ENCODE data around the gene MUC13. TPM values are rescaled to one million over a fixed set of nuclear protein-coding genes. Genes with fewer than 3 reads are reported as not detected.

MUC13 gene
- total RNA-seq, 1 experiment from 2014 or later: 0.04 TPM

DNA sequence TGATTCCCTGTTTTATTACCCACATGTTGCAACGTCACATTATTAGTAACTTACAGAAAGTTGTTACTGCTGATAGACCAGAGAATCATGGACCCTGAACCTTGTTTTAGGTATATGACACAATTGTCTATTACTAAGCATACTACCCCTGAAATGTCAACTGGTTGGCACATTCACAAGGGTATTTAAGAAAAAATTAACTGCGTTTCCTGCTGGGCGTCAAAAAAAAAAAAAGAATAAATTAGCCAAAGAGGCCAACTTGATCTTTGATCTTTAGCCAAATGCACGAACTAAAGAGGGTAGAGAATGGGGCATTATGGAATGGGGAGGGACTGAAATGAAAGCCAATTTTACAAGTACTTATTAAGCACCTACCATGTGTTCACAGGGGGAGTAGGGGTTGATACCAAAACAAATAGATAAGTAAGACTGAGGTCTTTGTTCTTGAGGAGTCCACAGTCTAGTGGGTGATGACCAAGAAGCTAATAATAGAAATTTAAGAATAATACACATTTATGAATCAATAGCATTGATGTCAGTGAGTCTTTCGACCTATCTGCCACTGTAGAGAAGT is 17.8 kb upstream of the MUC13 start:
- no peaks in the 10 kb centered on the region for H3K9me2 ChIP-seq (replicated peaks; ENCODE audit: low read length)
- peak overlapping the region; percentile 62 for H3K27ac ChIP-seq (ENCODE audit: low read length)
- peaks cover 8% of the 10 kb centered on the region; the same call in 1 of the 2 replicates for H3K4me1 ChIP-seq (ENCODE audit: insufficient read depth, low read length)
- BruUV-seq (replicated peaks): no TSS peak
- no peaks in the 10 kb centered on the region for H3K27me3 ChIP-seq (ENCODE audit: low read length)
- no peaks in the 10 kb centered on the region for H3K9me3 ChIP-seq (ENCODE audit: low read length)
- intact Hi-C loops (cut with micrococcal nuclease): no loop called here
- peak overlapping the region; percentile 0; the same call in 1 of the 2 replicates for H2AFZ ChIP-seq (ENCODE audit: low read length)
- no peaks in the 10 kb centered on the region for H3K79me2 ChIP-seq (ENCODE audit: low read length)
- TF ChIP-seq EZH2 (IDR thresholded peaks at IDR 0.05; ENCODE audit: low read length, unreplicated experiment) (no peak), EZH2phosphoT487 (IDR thresholded peaks at IDR 0.05; ENCODE audit: borderline replicate concordance, low read length) (no peak), CTCF (conservative IDR thresholded peaks at IDR 0.05; ENCODE audit: low read depth, low read length) (no peak)
- H3K4me2 ChIP-seq (ENCODE audit: low read length): peak overlapping the region; percentile 14; the same call in 1 of the 2 replicates
- DNase-seq (no peak), ATAC-seq (no peak)
- no peaks in the 10 kb centered on the region for H3F3A ChIP-seq (ENCODE audit: low read length, unreplicated experiment)
- H4K20me1 ChIP-seq (ENCODE audit: low read length): no peaks in the 10 kb centered on the region
- ChIA-PET POLR2A (ENCODE audit: unreplicated experiment) (no interaction called here), CTCF (no interaction called here)
- H3K36me3 ChIP-seq (ENCODE audit: low read depth, low read length): no peaks in the 10 kb centered on the region
- no peak overlapping the region for H3K9ac ChIP-seq (ENCODE audit: low read length)
- H3K4me3 ChIP-seq (ENCODE audit: low read length): no peak overlapping the region

DNA sequence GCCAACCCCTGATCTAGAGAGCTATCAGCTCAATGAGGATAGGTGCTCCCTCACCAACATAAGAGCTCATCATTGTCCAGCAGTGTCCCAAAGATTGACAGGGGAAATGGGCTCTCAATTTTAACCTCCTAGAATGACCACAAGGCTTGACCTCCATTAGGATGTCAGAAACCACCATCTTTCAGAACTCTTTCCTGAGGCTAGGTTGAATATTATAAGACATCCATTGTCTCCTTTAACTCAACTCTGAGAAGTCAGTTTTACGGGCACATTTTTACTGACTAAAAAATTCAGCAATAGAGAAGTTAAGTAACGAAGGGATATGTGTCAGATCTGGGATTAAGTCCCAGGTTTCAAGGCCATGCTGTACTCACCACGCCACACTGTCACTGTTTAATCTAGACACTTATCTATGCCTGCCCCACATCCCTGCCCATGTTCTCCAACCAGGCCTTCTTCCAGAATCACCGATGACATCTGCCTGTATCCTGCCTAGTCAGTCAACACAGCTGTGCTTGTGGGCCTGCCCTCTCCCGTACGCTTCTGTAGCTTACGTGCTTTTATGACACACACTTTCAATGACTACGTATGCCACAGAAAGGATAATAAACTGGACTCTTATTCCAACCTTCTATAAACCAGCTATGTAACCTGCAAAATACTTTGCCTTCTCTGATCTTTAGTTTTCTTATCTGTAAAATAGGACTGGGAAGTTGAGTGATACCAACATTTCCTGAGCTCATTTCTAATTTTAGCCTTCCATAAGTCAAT is 17.1 kb upstream of the MUC13 start:
- no peaks in the 10 kb centered on the region for H3K9me3 ChIP-seq (ENCODE audit: low read length)
- BruUV-seq (replicated peaks): no TSS peak
- peak overlapping the region; percentile 0; the same call in 1 of the 2 replicates for H2AFZ ChIP-seq (ENCODE audit: low read length)
- no peaks in the 10 kb centered on the region for H4K20me1 ChIP-seq (ENCODE audit: low read length)
- no peaks in the 10 kb centered on the region for H3K79me2 ChIP-seq (ENCODE audit: low read length)
- H3K4me3 ChIP-seq (ENCODE audit: low read length): no peak overlapping the region
- intact Hi-C loops (cut with micrococcal nuclease): no loop called here
- ATAC-seq: peak; percentile 74
- H3K27me3 ChIP-seq (ENCODE audit: low read length): no peaks in the 10 kb centered on the region
- H3K36me3 ChIP-seq (ENCODE audit: low read depth, low read length): no peaks in the 10 kb centered on the region
- DNase-seq: peak; percentile 60
- no peaks in the 10 kb centered on the region for H3K9me2 ChIP-seq (replicated peaks; ENCODE audit: low read length)
- peaks cover 8% of the 10 kb centered on the region; the same call in 1 of the 2 replicates for H3K4me1 ChIP-seq (ENCODE audit: insufficient read depth, low read length)
- H3K4me2 ChIP-seq (ENCODE audit: low read length): peak overlapping the region; percentile 14; the same call in 1 of the 2 replicates
- H3K9ac ChIP-seq (ENCODE audit: low read length): no peak overlapping the region
- ChIA-PET CTCF (interaction anchor here (0.7 to 0.8 kb wide), 2 partner anchors 16 to 192 kb away, joined by 5 to 6 read pairs; no protein-coding TSS in a partner anchor), POLR2A (ENCODE audit: unreplicated experiment) (no interaction called here)
- peak overlapping the region; percentile 78 for H3K27ac ChIP-seq (ENCODE audit: low read length)
- no peaks in the 10 kb centered on the region for H3F3A ChIP-seq (ENCODE audit: low read length, unreplicated experiment)
- TF ChIP-seq EZH2 (IDR thresholded peaks at IDR 0.05; ENCODE audit: low read length, unreplicated experiment) (no peak), CTCF (conservative IDR thresholded peaks at IDR 0.05; ENCODE audit: low read depth, low read length) (no peak), EZH2phosphoT487 (IDR thresholded peaks at IDR 0.05; ENCODE audit: borderline replicate concordance, low read length) (no peak)

DNA sequence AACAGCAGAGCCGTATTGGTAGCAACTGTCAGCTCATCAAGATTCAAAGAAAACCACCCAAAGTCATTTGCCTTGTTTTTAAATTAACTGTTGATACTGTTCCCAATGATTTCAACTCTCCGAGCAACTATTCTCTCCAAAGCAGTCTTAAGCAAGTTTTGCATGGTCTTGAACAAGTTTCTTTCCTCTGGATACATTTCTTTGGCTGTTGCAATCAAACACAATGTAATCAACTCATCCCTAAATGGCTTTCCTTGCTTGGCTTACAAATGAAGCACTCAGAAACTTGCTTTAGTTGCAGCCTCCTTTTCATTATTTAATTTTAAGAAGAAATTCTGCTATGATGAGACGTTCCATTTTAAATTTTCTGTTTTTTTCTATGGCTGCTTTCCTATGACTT is 15.5 kb upstream of the MUC13 start:
- Histone ChIP-seq H3K9me3 (ENCODE audit: low read length) (no peaks in the 10 kb centered on the region), H3K4me1 (ENCODE audit: insufficient read depth, low read length) (peaks cover 8% of the 10 kb centered on the region; the same call in 1 of the 2 replicates), H2AFZ (ENCODE audit: low read length) (no peak overlapping the region), H4K20me1 (ENCODE audit: low read length) (no peaks in the 10 kb centered on the region), H3K27me3 (ENCODE audit: low read length) (no peaks in the 10 kb centered on the region), H3F3A (ENCODE audit: low read length, unreplicated experiment) (no peaks in the 10 kb centered on the region), H3K27ac (ENCODE audit: low read length) (no peak overlapping the region), H3K36me3 (ENCODE audit: low read depth, low read length) (no peaks in the 10 kb centered on the region), H3K9me2 (replicated peaks; ENCODE audit: low read length) (no peaks in the 10 kb centered on the region), H3K79me2 (ENCODE audit: low read length) (no peaks in the 10 kb centered on the region), H3K4me2 (ENCODE audit: low read length) (no peak overlapping the region), H3K9ac (ENCODE audit: low read length) (no peak overlapping the region), H3K4me3 (ENCODE audit: low read length) (no peak overlapping the region)
- DNase-seq (no peak), ATAC-seq (no peak)
- TF ChIP-seq CTCF (conservative IDR thresholded peaks at IDR 0.05; ENCODE audit: low read depth, low read length) (no peak), EZH2phosphoT487 (IDR thresholded peaks at IDR 0.05; ENCODE audit: borderline replicate concordance, low read length) (no peak), EZH2 (IDR thresholded peaks at IDR 0.05; ENCODE audit: low read length, unreplicated experiment) (no peak)
- intact Hi-C loops (cut with micrococcal nuclease): no loop called here
- BruUV-seq (replicated peaks): no TSS peak
- POLR2A ChIA-PET (ENCODE audit: unreplicated experiment): no interaction called here
- CTCF ChIA-PET: no interaction called here

All from PC-3 (cell line).